Neuronal stem cell (in vitro differentiated cells): ENCODE measurements around the gene DPP6.

ENCODE experiments used
- DNase-seq: peaks from one replicate; pipeline ENCODE4 v3.0.0-alpha.2; 2013; ENCODE audit warnings: low spot score
- H2AFZ ChIP-seq: one replicate; pipeline ENCODE4 v1.6.1; 2013; ENCODE audit warnings: mild to moderate bottlenecking, low read length, inconsistent platforms
- H2AK5ac ChIP-seq: 2 replicates; pipeline ENCODE4 v1.6.1; 2013; ENCODE audit warnings: low read depth, mild to moderate bottlenecking, inconsistent platforms, low read length, moderate library complexity, mixed read lengths
- H2BK120ac ChIP-seq: 2 replicates; pipeline ENCODE4 v1.6.1; 2013; ENCODE audit warnings: low read depth, mild to moderate bottlenecking, inconsistent platforms, low read length, moderate library complexity, mixed read lengths
- H2BK12ac ChIP-seq: one replicate; pipeline ENCODE4 v1.6.1; 2013; ENCODE audit warnings: low read length, inconsistent platforms
- H2BK15ac ChIP-seq: 2 replicates; pipeline ENCODE4 v1.6.1; 2013; ENCODE audit warnings: mild to moderate bottlenecking, low read length, inconsistent platforms, mixed read lengths
- H2BK5ac ChIP-seq: one replicate; pipeline ENCODE4 v1.6.1; 2013; ENCODE audit warnings: inconsistent platforms, mild to moderate bottlenecking, low read length, moderate library complexity
- H3K14ac ChIP-seq: one replicate; pipeline ENCODE4 v1.6.1; 2013; ENCODE audit warnings: low read length, inconsistent platforms
- H3K18ac ChIP-seq: 2 replicates; pipeline ENCODE4 v1.6.1; 2013; ENCODE audit warnings: low read length, inconsistent platforms
- H3K23ac ChIP-seq: 2 replicates; pipeline ENCODE4 v1.6.1; 2013; ENCODE audit warnings: low read depth, mild to moderate bottlenecking, mixed read lengths, low read length, inconsistent platforms; ENCODE audit not compliant: poor library complexity
- H3K27ac ChIP-seq: replicated peaks from 3 replicates; pipeline ENCODE4 v1.5.1; 2013; ENCODE audit warnings: low read length, inconsistent platforms
- H3K27me3 ChIP-seq, 3 experiments: 2 replicates each; pipeline ENCODE4 v1.6.1; 2013; ENCODE audit warnings: low read length in 3 of 3, mild to moderate bottlenecking in 2 of 3, inconsistent platforms in 1 of 3, low read depth in 1 of 3, mixed read lengths in 1 of 3, moderate library complexity in 1 of 3; ENCODE audit not compliant: control insufficient read depth in 3 of 3, insufficient read depth in 3 of 3
- H3K36me3 ChIP-seq, 2 donors: replicated peaks in 1 of 2; 2 replicates each; pipeline ENCODE4 v1.6.1; 2013; ENCODE audit warnings: low read length in 2 of 2; ENCODE audit not compliant: control insufficient read depth in 2 of 2, insufficient read depth in 2 of 2
- H3K4ac ChIP-seq: 2 replicates; pipeline ENCODE4 v1.6.1; 2013; ENCODE audit warnings: inconsistent platforms, mild to moderate bottlenecking, low read length, moderate library complexity
- H3K4me1 ChIP-seq, 2 donors: 1 replicate in 1 of 2; 2 replicates in 1 of 2; pipeline ENCODE4 v1.6.1; 2013; ENCODE audit warnings: low read length in 2 of 2, low read depth in 1 of 2; ENCODE audit not compliant: control insufficient read depth in 2 of 2, insufficient read depth in 1 of 2
- H3K4me2 ChIP-seq: one replicate; pipeline ENCODE4 v1.6.1; 2013; ENCODE audit warnings: mild to moderate bottlenecking, low read length, inconsistent platforms; ENCODE audit not compliant: insufficient read depth, poor library complexity, severe bottlenecking
- H3K4me3 ChIP-seq, 2 donors: 2 replicates each; pipeline ENCODE4 v1.5.1; 2013; ENCODE audit warnings: low read length in 2 of 2, mild to moderate bottlenecking in 2 of 2, inconsistent platforms in 1 of 2, moderate library complexity in 1 of 2
- H3K79me1 ChIP-seq: one replicate; pipeline ENCODE4 v1.6.1; 2013; ENCODE audit warnings: low read depth, mild to moderate bottlenecking, inconsistent platforms, low read length, moderate library complexity
- H3K9ac ChIP-seq: one replicate; pipeline ENCODE4 v1.6.1; 2013; ENCODE audit warnings: mild to moderate bottlenecking, low read depth, low read length, inconsistent platforms; ENCODE audit not compliant: poor library complexity
- H3K9me3 ChIP-seq, 2 donors: replicated peaks in 1 of 2; 2 replicates each; pipeline versions ENCODE3 to v1.6.1; 2013; ENCODE audit warnings: low read length in 2 of 2, mild to moderate bottlenecking in 2 of 2, inconsistent platforms in 1 of 2, low read depth in 1 of 2, mixed read lengths in 1 of 2, moderate library complexity in 1 of 2; ENCODE audit not compliant: control insufficient read depth in 2 of 2, insufficient read depth in 1 of 2
- H4K8ac ChIP-seq: one replicate; pipeline ENCODE4 v1.6.1; 2013; ENCODE audit warnings: low read depth, mild to moderate bottlenecking, inconsistent platforms, low read length, moderate library complexity
- H4K91ac ChIP-seq: one replicate; pipeline ENCODE4 v1.6.1; 2013; ENCODE audit warnings: low read length, low read depth, mild to moderate bottlenecking, inconsistent platforms; ENCODE audit not compliant: poor library complexity
- WGBS, 2 donors: extraction: QIAGEN DNeasy Blood & Tissue Kit; methylation state at CpG; one replicate each; pipeline ENCODE4 v1.1.7; 2013; ENCODE audit warnings: missing lambda C conversion rate in 2 of 2, mixed read lengths in 1 of 2; ENCODE audit not compliant: insufficient read length in 2 of 2, insufficient replicate concordance in 1 of 2; ENCODE audit errors: extremely low coverage in 2 of 2; 5-methylcytosine and 5-hydroxymethylcytosine counted together

DPP6 gene

DNA sequence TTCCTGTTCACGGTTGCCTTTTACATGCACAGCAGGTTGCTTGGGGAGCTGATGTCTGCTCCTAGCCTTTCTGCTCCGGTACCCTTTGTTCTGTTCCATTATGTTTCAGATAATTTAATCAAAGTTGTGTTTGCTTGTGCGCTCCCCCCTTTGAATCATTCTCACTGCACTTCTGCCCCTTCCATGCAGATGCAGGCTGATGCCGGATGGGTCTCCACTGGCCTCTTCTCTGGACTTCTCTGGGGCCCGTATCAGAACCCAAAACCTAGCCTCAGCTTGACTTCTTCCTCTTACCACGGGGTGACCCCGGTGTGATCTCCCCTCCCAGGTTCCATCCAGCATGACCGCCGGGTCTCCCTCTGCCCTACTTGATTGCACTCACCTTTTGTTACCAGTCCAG, 272.0 kb downstream of the DPP6 start:
- Histone ChIP-seq H3K36me3 (no peaks in the 10 kb centered on the region), H4K8ac (no peak overlapping the region), H2AFZ (no peak overlapping the region), H3K79me1 (no peaks in the 10 kb centered on the region), H2BK5ac (no peak overlapping the region), H3K14ac (no peak overlapping the region), H2BK15ac (no peak overlapping the region), H2AK5ac (peak overlapping the region; percentile 33), H3K4me3 (no peak overlapping the region), H3K18ac (peak overlapping the region; percentile 50), H3K9ac (no peak overlapping the region), H3K9me3 (no peaks in the 10 kb centered on the region), H3K23ac (no peak overlapping the region), H3K4me2 (no peak overlapping the region), H3K4ac (no peak overlapping the region), H3K4me1 (no peaks in the 10 kb centered on the region), H3K27me3 (no peaks in the 10 kb centered on the region), H2BK12ac (no peak overlapping the region), H3K27ac (no peak overlapping the region), H2BK120ac (no peak overlapping the region), H4K91ac (no peak overlapping the region)
- DNase-seq, result no peak
- WGBS, 2 donors, result no CpG with 5 or more reads among the region's 9 CpGs

DNA sequence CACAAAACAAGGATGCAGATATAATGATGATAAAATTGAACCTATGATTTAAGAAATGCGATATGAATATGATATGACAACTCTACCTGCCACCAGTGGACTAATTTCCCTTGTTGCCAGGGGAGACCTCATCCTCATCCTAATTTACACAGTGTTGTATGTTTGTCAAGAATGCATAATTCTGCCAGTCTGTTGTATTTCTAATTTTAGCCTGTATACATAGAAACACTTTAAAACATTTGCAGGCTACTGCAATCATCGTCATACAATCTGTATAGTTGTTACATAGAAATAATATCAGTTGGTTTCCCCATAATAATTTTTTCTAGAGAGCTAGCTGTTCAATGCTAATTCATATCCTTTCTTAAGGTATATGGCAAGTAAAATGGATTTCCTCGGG, 274.2 kb downstream of the DPP6 start:
- H4K8ac ChIP-seq, result no peak overlapping the region
- no peak overlapping the region for H3K4me3 ChIP-seq
- H3K79me1 ChIP-seq, result no peaks in the 10 kb centered on the region
- H3K9ac ChIP-seq, result no peak overlapping the region
- H3K4ac ChIP-seq, result no peak overlapping the region
- H2BK15ac ChIP-seq, result no peak overlapping the region
- no peak overlapping the region for H2AFZ ChIP-seq
- H3K23ac ChIP-seq, result no peak overlapping the region
- H3K36me3 ChIP-seq, result no peaks in the 10 kb centered on the region
- no peak overlapping the region for H3K18ac ChIP-seq
- H3K27ac ChIP-seq, result no peak overlapping the region
- WGBS, 2 donors, result no CpG with 5 or more reads among the region's 3 CpGs
- H2BK5ac ChIP-seq, result no peak overlapping the region
- H3K27me3 ChIP-seq, result no peaks in the 10 kb centered on the region
- no peaks in the 10 kb centered on the region for H3K4me1 ChIP-seq
- H2BK12ac ChIP-seq, result no peak overlapping the region
- no peak overlapping the region for H2BK120ac ChIP-seq
- H3K14ac ChIP-seq, result no peak overlapping the region
- DNase-seq, result no peak
- no peaks in the 10 kb centered on the region for H3K9me3 ChIP-seq
- no peak overlapping the region for H3K4me2 ChIP-seq
- H4K91ac ChIP-seq, result no peak overlapping the region
- H2AK5ac ChIP-seq, result no peak overlapping the region

DNA sequence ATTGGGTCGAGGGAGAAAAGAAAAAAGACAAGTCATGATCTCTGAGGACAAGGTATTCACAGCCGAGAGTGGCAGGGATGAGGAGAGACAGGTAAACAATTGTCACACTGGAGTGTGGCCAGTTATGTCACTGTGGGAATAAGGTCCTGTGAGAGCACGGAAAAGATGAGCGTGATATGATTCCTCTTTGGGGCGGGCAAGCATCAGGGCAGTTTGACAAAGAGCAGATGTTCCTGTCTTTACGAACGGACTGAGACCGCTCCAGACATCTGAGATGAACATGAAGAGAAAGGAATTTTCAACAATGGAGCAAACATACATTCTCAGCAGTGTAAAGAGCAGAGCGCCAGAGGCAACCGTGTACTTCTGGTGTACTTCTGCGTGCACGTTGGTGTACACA, 278.1 kb downstream of the DPP6 start:
- no peak overlapping the region for H3K27ac ChIP-seq
- no peak for DNase-seq
- no peak overlapping the region for H3K4ac ChIP-seq
- H3K23ac ChIP-seq, result no peak overlapping the region
- no peak overlapping the region for H2BK12ac ChIP-seq
- H2AK5ac ChIP-seq, result no peak overlapping the region
- no peak overlapping the region for H3K4me3 ChIP-seq
- no peak overlapping the region for H4K8ac ChIP-seq
- no peak overlapping the region for H3K14ac ChIP-seq
- no peak overlapping the region for H2AFZ ChIP-seq
- H3K9ac ChIP-seq, result no peak overlapping the region
- no peaks in the 10 kb centered on the region for H3K9me3 ChIP-seq
- no peak overlapping the region for H4K91ac ChIP-seq
- H2BK120ac ChIP-seq, result no peak overlapping the region
- no peak overlapping the region for H3K4me2 ChIP-seq
- no peaks in the 10 kb centered on the region for H3K79me1 ChIP-seq
- peak overlapping the region; percentile 46 for H3K18ac ChIP-seq
- H3K27me3 ChIP-seq, result no peaks in the 10 kb centered on the region
- H3K36me3 ChIP-seq, result no peaks in the 10 kb centered on the region
- no peak overlapping the region for H2BK15ac ChIP-seq
- H2BK5ac ChIP-seq, result no peak overlapping the region
- H3K4me1 ChIP-seq, result no peaks in the 10 kb centered on the region
- WGBS, 2 donors, result no CpG with 5 or more reads among the region's 12 CpGs

GRCh38 chr7:154332811-154333580, 280.8 kb downstream of the DPP6 start:
- Histone ChIP-seq H3K14ac (no peak overlapping the region), H3K23ac (no peak overlapping the region), H2AFZ (no peak overlapping the region), H3K79me1 (no peaks in the 10 kb centered on the region), H3K27ac (no peak overlapping the region), H3K4me2 (no peak overlapping the region), H2AK5ac (no peak overlapping the region), H3K9me3 (no peaks in the 10 kb centered on the region), H4K91ac (no peak overlapping the region), H3K36me3 (no peaks in the 10 kb centered on the region), H2BK15ac (no peak overlapping the region), H3K4me3 (no peak overlapping the region), H3K27me3 (no peaks in the 10 kb centered on the region), H3K4ac (no peak overlapping the region), H3K4me1 (peaks cover 0 to 2% of the 10 kb centered on the region in 2 donors), H2BK120ac (no peak overlapping the region), H4K8ac (no peak overlapping the region), H2BK12ac (no peak overlapping the region), H2BK5ac (no peak overlapping the region), H3K18ac (no peak overlapping the region), H3K9ac (no peak overlapping the region)
- no peak for DNase-seq
- WGBS, 2 donors, result no CpG with 5 or more reads among the region's 15 CpGs
